ENCODE results near the gene ASCL2.

ASCL2 gene, protein sequence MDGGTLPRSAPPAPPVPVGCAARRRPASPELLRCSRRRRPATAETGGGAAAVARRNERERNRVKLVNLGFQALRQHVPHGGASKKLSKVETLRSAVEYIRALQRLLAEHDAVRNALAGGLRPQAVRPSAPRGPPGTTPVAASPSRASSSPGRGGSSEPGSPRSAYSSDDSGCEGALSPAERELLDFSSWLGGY

DNA sequence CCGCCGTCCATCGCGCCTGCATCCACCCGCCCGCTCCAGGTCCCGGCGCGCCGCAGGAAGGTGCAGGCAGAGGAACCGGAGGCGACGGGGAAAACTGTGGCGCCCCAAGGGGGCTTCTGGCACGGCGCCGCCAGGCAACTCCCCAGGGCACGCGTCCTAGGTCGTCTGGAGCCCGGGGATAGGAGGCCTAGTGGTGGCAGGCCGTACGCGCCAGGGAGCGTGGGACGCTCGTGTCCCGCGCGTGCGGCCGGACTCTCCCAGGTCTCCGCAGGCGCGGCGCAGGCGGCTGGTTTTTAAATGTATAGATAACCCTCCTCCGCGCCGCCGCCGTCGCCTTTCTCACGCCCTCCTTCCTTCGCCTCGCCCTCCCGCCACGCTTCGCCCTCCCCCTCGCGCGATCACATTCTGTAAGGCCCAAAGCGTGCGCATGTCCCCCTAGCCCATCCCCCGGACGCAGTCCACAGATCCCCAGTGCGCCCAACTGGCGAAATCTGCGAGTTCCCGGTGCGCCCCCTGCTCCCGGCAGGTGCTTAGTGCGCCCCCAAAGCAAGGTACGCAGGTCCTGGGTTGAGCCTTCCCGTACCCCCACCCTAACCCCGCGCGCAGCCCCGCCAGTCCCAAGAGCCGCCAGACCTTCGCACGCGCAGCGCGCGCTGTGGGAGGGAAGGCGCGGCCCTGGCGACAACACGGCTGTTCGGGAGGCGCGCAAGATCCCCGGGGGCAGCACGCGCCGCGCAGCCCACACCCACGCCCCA lies at the start of gene ASCL2:
TSS of gene ASCL2 (minus strand) at position 267 of the 755 bp plus-strand sequence. CDS start at position 11, 256 bp downstream.
- DNase-seq: no peak

GRCh38 chr11:2319791-2320472 lies 49.5 kb upstream of the ASCL2 start:
- no peak for DNase-seq

DNA sequence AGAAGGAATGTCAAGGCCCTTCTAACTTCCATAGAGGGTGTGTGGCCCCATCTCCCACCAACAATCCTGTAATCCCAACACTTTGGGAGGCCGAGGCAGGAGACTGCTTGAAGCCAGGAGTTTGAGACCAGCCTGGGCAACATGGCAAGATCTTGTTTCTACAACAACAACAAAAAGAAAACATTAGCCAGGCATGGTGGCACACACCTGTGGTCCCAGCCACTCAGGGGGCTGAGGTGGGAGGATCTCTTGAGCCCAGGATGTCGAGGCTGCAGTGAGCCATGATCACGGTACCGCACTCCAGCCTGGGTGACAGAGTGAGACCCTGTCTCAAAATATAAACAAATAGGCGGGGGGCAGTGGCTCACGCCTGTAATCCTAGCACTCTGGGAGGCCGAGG lies 48.3 kb upstream of the ASCL2 start:
- no peak for DNase-seq

GRCh38 chr11:2318123-2318522 lies 47.7 kb upstream of the ASCL2 start:
- no peak for DNase-seq

DNA sequence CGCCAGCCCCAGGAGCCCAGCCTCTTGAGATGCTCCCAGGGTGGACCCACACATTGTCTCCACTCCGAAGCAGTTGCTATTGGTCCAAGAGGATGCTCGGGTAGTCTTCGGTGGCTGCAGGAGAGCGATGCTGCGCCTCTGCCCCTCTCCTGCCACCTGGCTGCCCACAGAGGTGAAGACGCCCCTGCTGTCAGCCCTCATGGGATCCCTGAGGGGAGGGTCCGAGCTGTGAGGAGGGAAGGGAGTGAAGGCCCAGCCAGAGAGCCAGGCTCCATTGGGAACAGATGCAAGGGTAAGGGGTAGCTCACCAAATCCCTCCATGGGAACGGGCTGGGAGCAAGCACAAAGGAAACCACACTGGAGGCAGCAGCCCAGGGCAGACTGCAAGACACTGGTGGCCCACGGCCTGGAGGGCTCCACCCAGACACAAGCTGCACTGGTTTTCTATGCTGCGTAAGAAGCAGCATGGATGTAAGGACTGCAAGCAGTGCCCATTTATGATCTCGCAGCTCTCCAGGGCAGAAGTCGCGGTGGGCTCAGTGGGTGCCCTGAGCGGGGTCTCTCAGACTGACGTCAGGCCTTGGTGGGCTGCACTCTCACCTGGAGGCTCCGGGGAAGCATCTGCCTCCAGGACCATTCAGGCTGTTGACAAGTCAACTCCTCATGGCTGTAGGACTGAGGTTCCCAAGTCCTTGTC lies 47.1 kb upstream of the ASCL2 start:
- no peak for DNase-seq

DNA sequence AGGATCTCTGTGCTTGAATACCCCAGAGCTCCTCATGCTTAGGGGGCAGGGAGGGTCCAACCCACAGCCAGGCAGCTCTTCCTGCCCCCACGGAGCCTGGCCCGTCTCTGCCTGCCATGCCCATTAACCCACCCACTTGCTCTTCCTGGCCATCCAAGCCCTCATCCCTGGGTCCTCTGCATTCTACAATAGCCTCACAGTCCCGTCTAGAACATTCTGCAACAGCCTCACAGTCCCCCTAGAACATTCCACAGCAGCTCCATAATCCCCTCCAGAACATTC lies 46.5 kb upstream of the ASCL2 start:
- no peak for DNase-seq

GRCh38 chr11:2316169-2316962 lies 46.0 kb upstream of the ASCL2 start:
- DNase-seq: no peak

GRCh38 chr11:2315395-2316168 lies 45.2 kb upstream of the ASCL2 start:
- no peak for DNase-seq

GRCh38 chr11:2314525-2315394 lies 44.4 kb upstream of the ASCL2 start:
- DNase-seq: no peak

- no peak for DNase-seq
These were observed 43.7 kb upstream of the ASCL2 start for GRCh38 chr11:2314136-2314524.

- DNase-seq: no peak
These were observed 42.9 kb upstream of the ASCL2 start for GRCh38 chr11:2313051-2313951.

DNA sequence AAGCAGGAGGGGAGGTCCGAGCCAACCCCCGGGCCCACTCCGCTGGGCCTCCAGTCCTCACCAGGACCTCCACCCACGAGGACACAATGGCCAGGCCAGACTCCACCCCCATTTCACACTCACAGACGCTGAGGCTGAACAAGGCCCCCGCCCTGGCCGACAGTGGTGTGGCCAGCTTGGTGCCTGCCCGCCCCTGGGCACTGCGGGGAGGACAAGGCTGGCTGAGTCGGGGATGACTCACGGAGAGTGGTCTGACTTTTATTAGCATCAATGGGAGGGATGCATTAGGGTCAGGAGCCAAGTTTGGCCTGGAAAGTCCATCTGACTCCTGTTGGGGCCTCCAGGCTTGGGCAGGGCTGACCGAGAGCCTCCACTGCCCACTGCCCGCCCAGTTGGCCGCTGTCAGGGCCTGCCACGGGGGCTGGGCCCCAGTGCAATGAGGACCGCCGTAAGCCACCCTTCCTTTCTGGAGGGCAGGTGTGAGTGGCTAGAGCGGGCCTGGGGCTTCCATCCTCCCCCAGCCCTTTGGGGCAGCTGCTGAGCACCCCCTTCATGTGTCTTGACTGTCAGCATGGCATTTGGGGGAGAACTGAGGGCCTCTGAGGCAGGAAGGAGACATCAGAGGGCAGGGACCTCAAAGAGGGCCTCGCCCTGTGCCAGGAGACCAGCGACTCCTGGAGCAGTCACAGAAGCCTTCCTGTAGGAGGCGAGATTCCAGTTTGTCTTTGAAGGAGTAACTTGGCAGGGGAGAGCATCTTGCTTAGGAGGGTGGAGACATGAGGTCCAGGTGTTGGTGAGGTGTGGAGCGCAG lies 42.0 kb upstream of the ASCL2 start:
- DNase-seq: no peak

DNA sequence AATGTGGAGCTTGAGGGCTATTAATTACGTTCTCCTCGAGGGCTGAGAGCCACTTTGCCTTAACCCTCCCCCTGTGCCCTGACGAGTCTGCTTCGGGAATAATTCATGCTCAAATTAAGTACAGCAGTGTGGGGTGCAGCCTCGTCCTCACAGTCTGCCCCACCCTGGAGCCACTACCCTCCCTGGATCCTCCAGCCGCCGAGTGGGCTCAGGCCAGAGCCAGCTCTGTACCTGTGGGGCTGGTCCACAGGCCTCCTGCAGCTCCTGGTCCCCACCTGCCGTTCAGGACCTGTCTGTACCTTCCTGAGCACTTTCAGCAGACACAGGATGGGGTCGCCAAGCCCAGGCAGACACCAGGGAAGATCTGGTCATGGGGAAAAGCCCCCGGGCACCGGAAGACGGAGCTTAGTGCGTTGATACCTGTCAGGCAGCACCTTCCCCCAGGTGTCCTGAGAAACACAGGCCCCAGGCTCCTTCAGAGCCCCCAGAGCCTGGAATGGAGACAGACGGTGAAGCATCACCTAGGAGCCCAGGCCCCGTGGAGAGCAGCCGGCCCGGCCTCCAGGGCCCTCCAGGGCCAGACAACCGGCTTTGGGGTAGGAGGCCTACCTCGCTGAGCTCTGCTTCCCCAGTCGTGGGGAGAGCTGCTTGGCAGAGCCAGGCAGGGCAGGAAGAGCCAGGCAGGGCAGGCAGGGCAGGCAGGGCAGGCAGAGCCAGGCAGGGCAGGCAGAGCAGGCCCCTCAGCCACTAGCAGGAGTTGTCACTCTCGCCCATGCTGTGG lies 41.2 kb upstream of the ASCL2 start:
- no peak for DNase-seq

GRCh38 chr11:2310786-2311352 lies 40.5 kb upstream of the ASCL2 start:
- no peak for DNase-seq

- no peak for DNase-seq
These were observed 39.8 kb upstream of the ASCL2 start for GRCh38 chr11:2310073-2310785.

DNA sequence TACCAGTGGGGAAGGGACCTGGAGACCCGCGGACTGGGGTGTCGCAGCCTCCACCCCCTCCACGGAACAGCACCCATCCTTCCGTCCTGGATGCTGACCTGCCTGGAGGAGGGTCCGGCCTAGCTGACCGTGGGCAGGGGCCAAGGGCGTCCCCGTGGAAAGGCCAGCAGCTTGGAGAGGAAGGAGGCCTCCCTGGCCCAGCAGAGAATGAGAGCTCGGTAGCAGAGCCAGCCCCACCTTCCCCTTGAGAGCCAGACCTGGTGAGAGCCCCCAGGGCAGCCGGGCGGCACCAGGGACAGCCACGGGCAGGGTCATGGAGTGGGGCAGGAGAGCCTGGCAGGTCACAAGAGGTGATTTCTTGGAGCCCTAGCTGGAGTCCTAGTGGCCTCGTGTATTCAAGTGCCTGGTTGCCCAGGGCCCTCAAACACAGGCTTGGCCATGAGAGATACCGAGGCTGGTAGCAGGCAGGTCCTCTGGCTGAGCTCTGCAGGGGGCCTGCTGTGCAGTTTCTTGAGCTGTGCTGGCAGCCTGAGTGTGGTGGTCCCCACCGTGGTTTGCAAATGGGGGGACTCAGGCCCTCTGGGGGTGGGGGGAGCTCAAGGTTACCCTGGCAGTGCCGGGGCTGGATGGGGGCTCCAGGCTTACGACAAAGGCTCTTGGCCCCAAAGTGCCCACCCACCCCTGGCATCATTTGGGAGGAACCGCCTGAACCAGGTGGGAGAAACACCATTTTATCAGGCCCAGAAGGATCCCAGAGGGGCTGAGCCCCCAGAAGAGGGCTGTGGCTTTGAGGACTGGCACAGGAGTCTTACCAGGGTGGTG lies 39.1 kb upstream of the ASCL2 start:
- no peak for DNase-seq
